ENCODE results near the gene STOX1. TPM values are rescaled to one million over a fixed set of nuclear protein-coding genes. Genes with fewer than 3 reads are reported as not detected.

The STOX1 gene
- total and polyA plus RNA-seq, 2 of the 13 experiments (the other 11 are each of a cell fraction or from before 2014, with no cell fraction given), result 2.5 to 6.0 TPM

GRCh38 chr10:68900427-68901104 lies 73.2 kb downstream of the STOX1 start (continued):
- TF ChIP-seq ZBTB4 (CRISPR knock-in tag; IDR thresholded peaks at IDR 0.05; ENCODE audit: borderline replicate concordance) (0 out of 2 replicates have a peak, but pooled peaks have one; percentile 29), MTF2 (CRISPR knock-in tag; IDR thresholded peaks at IDR 0.05; ENCODE audit: borderline replicate concordance) (0 out of 2 replicates have a peak, but pooled peaks have one; percentile 45), HOMEZ (CRISPR knock-in tag; IDR thresholded peaks at IDR 0.05; ENCODE audit: low read depth) (peak; percentile 85; the same call in 1 of the 2 replicates), KDM3A (CRISPR knock-in tag; IDR thresholded peaks at IDR 0.05; ENCODE audit: low read depth) (peak; percentile 63; the same call in 1 of the 2 replicates), RAD21 (CRISPR knock-in tag; IDR thresholded peaks at IDR 0.05) (peak; percentile 33), ZNF292 (CRISPR knock-in tag; IDR thresholded peaks at IDR 0.05; ENCODE audit: borderline replicate concordance, low read depth) (no peak), NRL (CRISPR knock-in tag; IDR thresholded peaks at IDR 0.05; ENCODE audit: borderline replicate concordance) (peak; percentile 86), CCDC6 (CRISPR knock-in tag; IDR thresholded peaks at IDR 0.05) (peak; percentile 87; the same call in 1 of the 2 replicates), HCFC1 (IDR thresholded peaks at IDR 0.05; ENCODE audit: low read depth, low read length) (no peak), ZIK1 (CRISPR knock-in tag; IDR thresholded peaks at IDR 0.05; ENCODE audit: borderline replicate concordance, low read depth) (peak; percentile 79; the same call in 1 of the 2 replicates), DNMT3B (CRISPR knock-in tag; conservative IDR thresholded peaks at IDR 0.05) (no peak; the same call in none of the 2 replicates), ZFP1 (CRISPR knock-in tag; IDR thresholded peaks at IDR 0.05) (peak; percentile 33), ZNF557 (CRISPR knock-in tag; IDR thresholded peaks at IDR 0.05) (peak; percentile 67; the same call in 1 of the 2 replicates), SP140L (CRISPR knock-in tag; IDR thresholded peaks at IDR 0.05; ENCODE audit: borderline replicate concordance) (no peak), EP300 (IDR thresholded peaks at IDR 0.05; ENCODE audit: low read depth in 2 of 2, low read length in 2 of 2) (no peak), EP300 (CRISPR knock-in tag; IDR thresholded peaks at IDR 0.05; ENCODE audit: borderline replicate concordance) (peak; percentile 71), ZNF281 (CRISPR knock-in tag; IDR thresholded peaks at IDR 0.05; ENCODE audit: borderline replicate concordance) (peak; percentile 98), CREM (IDR thresholded peaks at IDR 0.05) (no peak), CREM (CRISPR knock-in tag; IDR thresholded peaks at IDR 0.05) (no peak), HDAC2 (CRISPR knock-in tag; IDR thresholded peaks at IDR 0.05) (peak; percentile 59; the same call in 1 of the 2 replicates), DR1 (CRISPR knock-in tag; IDR thresholded peaks at IDR 0.05) (peak; percentile 81), YY1 (IDR thresholded peaks at IDR 0.05; ENCODE audit: insufficient read depth, insufficient replicate concordance, low read depth, low read length) (peak; percentile 86)
